OCI-LY3 (cell line): ENCODE results near the gene LILRA2.

Experiments
- EZH2phosphoT487 ChIP-seq: fragments of 200-600 bp; shearing (Covaris generic); IDR thresholded peaks from 2 replicates; pipeline ENCODE4 v1.6.1; 2018; ENCODE audit warnings: antibody characterized with exemption, mixed run types, low read depth
- TF ChIP-seq, protein P1 (sequence below): fragments of 200-600, 300-600 bp; sonication (generic); IDR thresholded peaks from 2 replicates; pipeline ENCODE4 v1.5.1; 2014; ENCODE audit warnings: antibody characterized with exemption, low read length, low read depth

- TF ChIP-seq, protein P1, sequence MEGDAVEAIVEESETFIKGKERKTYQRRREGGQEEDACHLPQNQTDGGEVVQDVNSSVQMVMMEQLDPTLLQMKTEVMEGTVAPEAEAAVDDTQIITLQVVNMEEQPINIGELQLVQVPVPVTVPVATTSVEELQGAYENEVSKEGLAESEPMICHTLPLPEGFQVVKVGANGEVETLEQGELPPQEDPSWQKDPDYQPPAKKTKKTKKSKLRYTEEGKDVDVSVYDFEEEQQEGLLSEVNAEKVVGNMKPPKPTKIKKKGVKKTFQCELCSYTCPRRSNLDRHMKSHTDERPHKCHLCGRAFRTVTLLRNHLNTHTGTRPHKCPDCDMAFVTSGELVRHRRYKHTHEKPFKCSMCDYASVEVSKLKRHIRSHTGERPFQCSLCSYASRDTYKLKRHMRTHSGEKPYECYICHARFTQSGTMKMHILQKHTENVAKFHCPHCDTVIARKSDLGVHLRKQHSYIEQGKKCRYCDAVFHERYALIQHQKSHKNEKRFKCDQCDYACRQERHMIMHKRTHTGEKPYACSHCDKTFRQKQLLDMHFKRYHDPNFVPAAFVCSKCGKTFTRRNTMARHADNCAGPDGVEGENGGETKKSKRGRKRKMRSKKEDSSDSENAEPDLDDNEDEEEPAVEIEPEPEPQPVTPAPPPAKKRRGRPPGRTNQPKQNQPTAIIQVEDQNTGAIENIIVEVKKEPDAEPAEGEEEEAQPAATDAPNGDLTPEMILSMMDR = no peak
- TF ChIP-seq EZH2phosphoT487 = no peak
These were observed 19.6 kb upstream of the LILRA2 start for GRCh38 chr19:54554006-54554405.
